Adipocyte (in vitro differentiated cells): Measurements from ENCODE around the gene CCR2.
A peak's percentile ranks its signal among the peaks of the same experiment; 100 is the strongest.

Experiments
- DNase-seq: peaks from one replicate; pipeline ENCODE4 v3.0.0-alpha.2; 2015; ENCODE audit warnings: low read depth
- H3K27me3 ChIP-seq: replicated peaks from 2 replicates; pipeline ENCODE4 v1.7.0; 2013; ENCODE audit warnings: mild to moderate bottlenecking, low read length, moderate library complexity; ENCODE audit not compliant: control insufficient read depth, insufficient read depth
- H3K36me3 ChIP-seq: 2 replicates; pipeline ENCODE4 v1.7.0; 2013; ENCODE audit warnings: low read length, mild to moderate bottlenecking, moderate library complexity; ENCODE audit not compliant: control insufficient read depth, insufficient read depth, severe bottlenecking
- H3K4me1 ChIP-seq: 2 replicates; pipeline ENCODE4 v1.7.0; 2013; ENCODE audit warnings: mild to moderate bottlenecking, low read length, moderate library complexity; ENCODE audit not compliant: control insufficient read depth, insufficient read depth
- H3K4me3 ChIP-seq: 2 replicates; pipeline ENCODE4 v1.7.0; 2013; ENCODE audit warnings: mild to moderate bottlenecking, low read length, moderate library complexity
- H3K9ac ChIP-seq: 2 replicates; pipeline ENCODE4 v1.7.0; 2013; ENCODE audit warnings: mild to moderate bottlenecking, low read length, moderate library complexity
- H3K9me3 ChIP-seq: 2 replicates; pipeline ENCODE4 v1.7.0; 2013; ENCODE audit warnings: mild to moderate bottlenecking, low read length, moderate library complexity; ENCODE audit not compliant: control insufficient read depth

Gene CCR2

GRCh38 chr3:46334741-46335478 lies 19.0 kb upstream of the CCR2 start:
- Histone ChIP-seq H3K9ac (no peak overlapping the region), H3K36me3 (no peaks in the 10 kb centered on the region), H3K4me3 (no peak overlapping the region), H3K4me1 (peaks cover 8% of the 10 kb centered on the region), H3K27me3 (peaks cover 33% of the 10 kb centered on the region), H3K9me3 (peaks cover 19% of the 10 kb centered on the region)
- DNase-seq: peak; percentile 11

GRCh38 chr3:46335541-46335940 lies 18.4 kb upstream of the CCR2 start:
- Histone ChIP-seq H3K9ac (no peak overlapping the region), H3K27me3 (peaks cover 31% of the 10 kb centered on the region), H3K4me3 (no peak overlapping the region), H3K36me3 (no peaks in the 10 kb centered on the region), H3K9me3 (peaks cover 21% of the 10 kb centered on the region), H3K4me1 (peaks cover 8% of the 10 kb centered on the region)
- no peak for DNase-seq

DNA sequence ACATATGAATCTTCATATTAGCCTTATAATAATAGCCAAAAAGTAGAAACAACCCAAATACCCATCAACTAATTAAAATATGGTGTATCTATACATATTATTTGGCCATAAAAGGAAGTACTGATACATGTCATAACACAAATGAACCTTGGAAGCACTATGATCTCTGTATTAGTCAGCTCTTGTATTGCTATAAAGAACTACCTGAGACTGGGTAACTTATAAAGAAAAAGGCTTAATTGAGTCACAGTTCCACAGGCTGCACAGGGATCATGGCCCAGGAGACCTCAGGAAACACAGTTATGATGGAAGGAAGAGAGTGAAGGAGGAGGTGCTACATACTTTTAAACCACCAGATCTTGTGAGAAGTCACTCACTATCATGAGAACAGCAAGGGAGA lies 16.0 kb upstream of the CCR2 start:
- H3K27me3 ChIP-seq: peaks cover 12% of the 10 kb centered on the region
- H3K9ac ChIP-seq: no peak overlapping the region
- H3K4me1 ChIP-seq: peaks cover 8% of the 10 kb centered on the region
- no peak for DNase-seq
- H3K36me3 ChIP-seq: no peaks in the 10 kb centered on the region
- peaks cover 21% of the 10 kb centered on the region for H3K9me3 ChIP-seq
- no peak overlapping the region for H3K4me3 ChIP-seq

GRCh38 chr3:46338840-46339239 lies 15.1 kb upstream of the CCR2 start:
- DNase-seq: no peak
- Histone ChIP-seq H3K27me3 (peaks cover 12% of the 10 kb centered on the region), H3K9ac (no peak overlapping the region)

GRCh38 chr3:46344476-46344875 lies 9.4 kb upstream of the CCR2 start:
- Histone ChIP-seq H3K27me3 (peaks cover 9% of the 10 kb centered on the region), H3K9ac (no peak overlapping the region), H3K4me3 (no peak overlapping the region), H3K4me1 (no peaks in the 10 kb centered on the region), H3K9me3 (peaks cover 23% of the 10 kb centered on the region), H3K36me3 (no peaks in the 10 kb centered on the region)
- no peak for DNase-seq

More at GRCh38 chr3:46338840-46339239, 15.1 kb upstream of the CCR2 start:
- Histone ChIP-seq H3K9me3 (peaks cover 21% of the 10 kb centered on the region), H3K4me3 (no peak overlapping the region), H3K4me1 (peaks cover 8% of the 10 kb centered on the region), H3K36me3 (no peaks in the 10 kb centered on the region)

DNA sequence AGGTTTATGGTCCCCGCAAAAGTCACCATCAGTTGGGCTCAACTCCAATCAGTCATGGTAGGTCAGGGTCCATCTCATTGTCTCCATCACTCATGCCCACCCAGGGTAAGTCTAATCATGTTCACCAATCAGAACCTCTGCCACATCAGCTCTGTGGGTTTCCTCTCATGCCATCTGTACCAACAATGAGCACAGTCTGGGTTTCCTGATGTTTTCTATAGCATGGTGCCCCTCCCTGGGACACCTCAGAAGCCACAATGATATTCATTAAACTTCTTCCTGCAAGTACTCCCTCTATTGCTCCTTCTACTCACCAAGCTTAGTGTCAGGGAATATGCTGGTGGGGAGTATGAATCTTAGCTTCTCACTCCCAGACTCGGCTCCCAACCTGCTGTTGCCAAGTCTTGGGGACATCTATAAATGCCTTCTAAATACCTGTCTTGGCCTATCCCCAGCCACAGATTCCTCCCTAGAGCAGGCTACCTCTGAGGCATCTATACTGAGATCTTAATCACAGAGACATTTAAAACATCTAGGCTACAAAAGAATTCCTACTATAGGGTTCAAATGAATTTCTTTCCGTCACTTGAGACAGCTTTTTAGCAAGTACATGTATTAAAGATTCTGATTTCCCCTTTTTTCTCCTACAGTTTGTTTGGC lies 5.0 kb upstream of the CCR2 start:
- Histone ChIP-seq H3K4me3 (no peak overlapping the region), H3K4me1 (no peaks in the 10 kb centered on the region), H3K27me3 (peaks cover 46% of the 10 kb centered on the region), H3K9ac (no peak overlapping the region), H3K9me3 (peaks cover 17% of the 10 kb centered on the region), H3K36me3 (no peaks in the 10 kb centered on the region)
- DNase-seq: no peak

GRCh38 chr3:46349484-46350261 lies 4.2 kb upstream of the CCR2 start:
- Histone ChIP-seq H3K27me3 (peaks cover 51% of the 10 kb centered on the region), H3K4me3 (no peak overlapping the region)
- DNase-seq: no peak

GRCh38 chr3:46350262-46350565 lies 3.7 kb upstream of the CCR2 start:
- H3K9ac ChIP-seq: no peak overlapping the region
- H3K9me3 ChIP-seq: peaks cover 9% of the 10 kb centered on the region
- DNase-seq: no peak
- no peak overlapping the region for H3K4me3 ChIP-seq
- peaks cover 56% of the 10 kb centered on the region for H3K27me3 ChIP-seq
- H3K36me3 ChIP-seq: no peaks in the 10 kb centered on the region
- no peaks in the 10 kb centered on the region for H3K4me1 ChIP-seq

More at GRCh38 chr3:46349484-46350261, 4.2 kb upstream of the CCR2 start:
- H3K9ac ChIP-seq: no peak overlapping the region
- H3K36me3 ChIP-seq: no peaks in the 10 kb centered on the region
- H3K4me1 ChIP-seq: no peaks in the 10 kb centered on the region
- H3K9me3 ChIP-seq: peaks cover 10% of the 10 kb centered on the region

DNA sequence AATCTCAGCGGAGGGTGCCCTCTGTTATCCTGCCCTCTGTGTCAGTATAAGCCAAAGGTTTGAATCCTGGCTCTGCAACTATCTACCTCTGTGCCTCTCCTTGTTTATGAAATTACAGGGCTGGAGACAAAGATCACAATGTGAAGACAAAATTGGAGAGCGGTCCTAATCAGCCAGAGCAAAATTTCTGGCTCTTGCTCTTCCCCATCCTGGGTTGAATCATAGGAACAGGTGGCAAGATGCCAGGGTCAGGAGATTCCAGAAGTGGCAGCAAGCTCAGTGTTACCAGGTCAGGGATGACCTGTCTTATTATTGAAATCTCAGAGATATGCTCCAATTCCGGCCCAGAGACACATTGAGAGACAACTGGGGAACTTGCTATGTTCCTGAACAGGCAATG lies 2.3 kb upstream of the CCR2 start:
- H3K9me3 ChIP-seq: peaks cover 9% of the 10 kb centered on the region
- DNase-seq: no peak
- H3K4me1 ChIP-seq: no peaks in the 10 kb centered on the region
- H3K4me3 ChIP-seq: no peak overlapping the region
- H3K36me3 ChIP-seq: no peaks in the 10 kb centered on the region
- H3K9ac ChIP-seq: no peak overlapping the region
- H3K27me3 ChIP-seq: peaks cover 68% of the 10 kb centered on the region

GRCh38 chr3:46353090-46353489 lies 821 bp upstream of the CCR2 start:
- Histone ChIP-seq H3K9me3 (no peaks in the 10 kb centered on the region), H3K27me3 (peaks cover 77% of the 10 kb centered on the region), H3K9ac (no peak overlapping the region), H3K36me3 (no peaks in the 10 kb centered on the region), H3K4me1 (no peaks in the 10 kb centered on the region), H3K4me3 (no peak overlapping the region)
- DNase-seq: no peak

DNA sequence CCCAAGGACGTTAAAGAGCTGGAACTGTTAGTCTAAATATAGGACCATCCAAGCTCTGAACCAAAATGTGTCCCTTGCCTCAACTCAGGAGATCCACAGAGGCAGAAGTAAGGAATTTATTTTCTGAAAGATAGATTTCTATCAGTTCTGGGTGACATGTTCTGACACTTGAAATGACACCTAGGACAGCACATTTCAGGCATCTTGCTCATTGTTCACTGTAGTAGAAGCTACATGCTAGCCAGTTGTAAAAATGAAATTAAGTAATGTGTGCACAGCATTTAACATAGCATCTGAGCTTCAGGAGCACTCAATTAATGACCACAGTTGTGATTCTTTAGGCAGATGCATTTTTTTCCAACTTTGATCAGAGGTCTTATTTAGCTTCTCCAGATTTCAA lies 567 bp downstream of the CCR2 start:
- no peaks in the 10 kb centered on the region for H3K4me1 ChIP-seq
- H3K9ac ChIP-seq: no peak overlapping the region
- no peaks in the 10 kb centered on the region for H3K36me3 ChIP-seq
- no peak for DNase-seq
- H3K27me3 ChIP-seq: peaks cover 72% of the 10 kb centered on the region
- H3K9me3 ChIP-seq: no peaks in the 10 kb centered on the region
- H3K4me3 ChIP-seq: no peak overlapping the region
